D721Med (cell line): ENCODE measurements around the gene SLC7A1.

Experiments used
- DNase-seq: peaks from one replicate; pipeline ENCODE4 v3.0.0; 2011; ENCODE audit warnings: low spot score; ENCODE audit not compliant: insufficient read length
- FAIRE-seq: peaks from 2 replicates; lab custom pipeline; 2011; peaks lifted over from hg19 to GRCh38; lab: Jason Lieb, UNC
- TF ChIP-seq, protein P1 (sequence below): IDR thresholded peaks from 2 replicates; pipeline ENCODE4 v1.5.1; 2012; ENCODE audit warnings: mild to moderate bottlenecking, control low read depth; ENCODE audit not compliant: insufficient read depth; ENCODE audit errors: missing control alignments

SLC7A1 gene

DNA sequence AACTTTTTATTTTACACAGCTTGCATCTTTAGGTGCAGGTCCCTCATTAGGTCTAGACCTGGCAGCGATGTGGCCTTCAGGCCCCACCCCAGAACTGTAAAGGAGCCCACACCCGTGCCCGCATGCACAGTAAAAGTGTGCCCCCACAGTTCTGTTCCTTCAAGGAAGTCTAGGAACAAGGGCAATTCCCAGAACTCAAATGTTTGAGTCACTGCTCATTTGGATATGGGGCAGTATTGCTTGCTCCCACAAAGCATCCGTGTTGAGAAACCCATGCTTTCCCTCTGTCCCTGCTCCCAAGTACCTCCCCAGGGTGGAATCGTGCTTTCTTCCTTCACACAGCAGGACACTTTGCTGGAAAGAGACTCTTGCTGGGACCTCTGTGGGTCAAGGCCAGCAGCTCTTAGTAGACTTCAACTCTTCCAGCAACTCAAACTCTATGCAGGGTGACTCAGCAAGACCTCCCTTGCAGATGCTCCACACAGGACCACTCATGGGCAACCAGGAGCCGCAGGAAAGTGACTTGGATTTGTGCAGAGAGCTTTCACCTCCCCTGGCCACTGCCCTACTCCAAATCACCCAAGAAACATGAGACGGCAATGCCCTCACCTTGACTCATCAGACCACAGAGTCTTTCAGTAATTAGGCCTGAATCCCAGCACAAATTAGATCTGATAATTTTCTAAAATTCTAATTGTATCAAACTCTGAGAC lies 12.3 kb downstream of the SLC7A1 start:
- DNase-seq (no peak), FAIRE-seq (no peak)
- TF ChIP-seq, protein P1, sequence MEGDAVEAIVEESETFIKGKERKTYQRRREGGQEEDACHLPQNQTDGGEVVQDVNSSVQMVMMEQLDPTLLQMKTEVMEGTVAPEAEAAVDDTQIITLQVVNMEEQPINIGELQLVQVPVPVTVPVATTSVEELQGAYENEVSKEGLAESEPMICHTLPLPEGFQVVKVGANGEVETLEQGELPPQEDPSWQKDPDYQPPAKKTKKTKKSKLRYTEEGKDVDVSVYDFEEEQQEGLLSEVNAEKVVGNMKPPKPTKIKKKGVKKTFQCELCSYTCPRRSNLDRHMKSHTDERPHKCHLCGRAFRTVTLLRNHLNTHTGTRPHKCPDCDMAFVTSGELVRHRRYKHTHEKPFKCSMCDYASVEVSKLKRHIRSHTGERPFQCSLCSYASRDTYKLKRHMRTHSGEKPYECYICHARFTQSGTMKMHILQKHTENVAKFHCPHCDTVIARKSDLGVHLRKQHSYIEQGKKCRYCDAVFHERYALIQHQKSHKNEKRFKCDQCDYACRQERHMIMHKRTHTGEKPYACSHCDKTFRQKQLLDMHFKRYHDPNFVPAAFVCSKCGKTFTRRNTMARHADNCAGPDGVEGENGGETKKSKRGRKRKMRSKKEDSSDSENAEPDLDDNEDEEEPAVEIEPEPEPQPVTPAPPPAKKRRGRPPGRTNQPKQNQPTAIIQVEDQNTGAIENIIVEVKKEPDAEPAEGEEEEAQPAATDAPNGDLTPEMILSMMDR = no peak

DNA sequence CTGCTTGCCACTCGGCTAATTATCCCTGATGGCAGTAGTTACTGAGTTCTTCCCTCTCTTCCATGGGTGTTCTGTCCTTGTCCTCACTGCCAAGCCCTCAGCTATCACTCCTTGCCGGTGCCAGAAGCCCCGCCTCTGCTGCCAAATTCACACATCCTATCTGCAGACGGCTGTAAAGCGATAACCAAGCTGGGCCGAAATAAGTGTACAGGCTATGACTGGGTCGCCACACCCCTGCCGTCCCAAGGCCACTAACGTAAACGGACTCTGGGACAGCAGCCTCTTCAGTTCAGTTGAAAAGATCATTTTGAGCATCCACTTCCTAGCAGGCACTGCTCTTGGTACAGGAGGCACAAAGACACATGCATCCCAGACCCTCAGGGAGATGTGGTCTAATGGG lies 13.3 kb downstream of the SLC7A1 start:
- DNase-seq (no peak), FAIRE-seq (no peak)
- TF ChIP-seq, protein P1 = no peak

DNA sequence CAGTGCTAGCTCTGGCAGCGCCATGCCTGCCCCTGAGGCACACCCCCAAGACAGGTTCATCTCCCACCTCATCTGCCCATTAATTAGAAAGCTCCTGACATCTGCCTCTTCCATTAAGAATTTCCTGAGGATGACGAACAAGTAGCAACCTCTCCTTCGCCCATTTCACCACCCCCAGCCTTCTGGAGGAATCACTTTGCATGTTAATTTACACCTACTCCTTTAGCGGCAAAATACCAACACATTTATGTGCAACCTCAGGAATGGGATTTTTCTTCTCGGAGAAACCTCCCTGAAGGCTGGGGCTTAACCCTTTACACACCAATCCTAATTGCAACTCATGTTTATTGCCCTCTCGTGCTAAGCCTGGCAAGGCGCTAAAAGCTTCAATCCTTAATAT lies 13.8 kb downstream of the SLC7A1 start:
- DNase-seq = no peak

DNA sequence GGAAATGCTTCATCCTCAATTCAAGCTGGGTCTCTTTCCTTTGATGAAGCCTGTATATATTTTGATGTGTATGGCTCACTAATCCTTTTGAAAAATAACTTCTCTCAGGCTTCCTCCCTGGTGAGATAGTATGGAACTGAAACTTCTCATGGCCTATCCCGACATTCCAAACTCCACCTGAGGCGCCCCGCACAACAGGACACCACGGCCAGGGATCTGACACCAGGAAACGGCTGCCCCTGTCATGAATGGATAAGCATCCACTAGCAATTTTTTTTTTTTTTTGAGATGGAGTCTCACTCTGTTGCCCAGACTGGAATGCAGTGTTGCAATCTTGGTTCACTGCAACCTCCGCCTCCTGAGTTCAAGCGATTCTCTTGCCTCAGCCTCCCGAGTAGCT lies 16.4 kb downstream of the SLC7A1 start:
- no peak for FAIRE-seq

More for the DNA sequence above, 13.8 kb downstream of the SLC7A1 start:
- TF ChIP-seq, protein P1 = no peak
- no peak for FAIRE-seq

DNA sequence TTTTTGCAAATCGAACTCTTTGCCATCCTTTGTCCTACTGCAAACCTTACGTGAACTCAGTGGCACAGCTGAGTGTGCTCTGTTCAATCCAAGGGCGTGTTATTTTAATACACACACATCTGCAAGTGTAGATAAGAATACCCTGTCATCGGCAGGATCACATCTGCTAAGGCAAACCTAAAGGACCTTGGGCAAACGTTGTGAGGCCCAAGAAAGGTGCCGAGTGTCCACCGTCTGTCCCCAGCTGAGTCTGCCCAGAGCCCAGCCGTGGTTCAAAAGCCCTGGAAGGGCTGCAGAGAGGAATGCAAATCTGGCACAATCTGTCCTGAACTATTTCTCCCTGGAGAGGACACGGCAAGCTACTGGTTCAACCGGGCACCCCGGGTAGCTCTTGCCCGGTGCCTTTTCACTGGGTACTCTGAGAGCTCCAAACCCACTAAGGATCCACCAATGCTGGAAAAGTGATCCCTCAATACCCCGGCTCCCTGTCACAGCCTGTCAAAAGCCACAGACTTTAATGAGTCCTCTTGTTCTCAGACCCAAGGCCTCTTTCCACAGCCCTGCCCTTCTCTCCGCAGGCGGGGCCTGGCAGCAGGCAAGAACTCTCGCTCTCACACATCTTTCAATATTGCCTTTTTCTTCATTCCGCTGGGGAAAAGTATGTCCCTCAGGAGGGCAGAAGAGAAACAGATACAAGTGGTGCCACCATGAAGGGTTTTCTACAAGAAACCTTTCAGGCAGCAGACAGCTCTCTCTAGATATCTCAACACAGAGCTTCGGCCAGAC lies 17.0 kb downstream of the SLC7A1 start:
- FAIRE-seq = no peak
- DNase-seq = no peak
- TF ChIP-seq, protein P1 = no peak

More for the DNA sequence above, 16.4 kb downstream of the SLC7A1 start:
- TF ChIP-seq, protein P1 = no peak
- DNase-seq = no peak

DNA sequence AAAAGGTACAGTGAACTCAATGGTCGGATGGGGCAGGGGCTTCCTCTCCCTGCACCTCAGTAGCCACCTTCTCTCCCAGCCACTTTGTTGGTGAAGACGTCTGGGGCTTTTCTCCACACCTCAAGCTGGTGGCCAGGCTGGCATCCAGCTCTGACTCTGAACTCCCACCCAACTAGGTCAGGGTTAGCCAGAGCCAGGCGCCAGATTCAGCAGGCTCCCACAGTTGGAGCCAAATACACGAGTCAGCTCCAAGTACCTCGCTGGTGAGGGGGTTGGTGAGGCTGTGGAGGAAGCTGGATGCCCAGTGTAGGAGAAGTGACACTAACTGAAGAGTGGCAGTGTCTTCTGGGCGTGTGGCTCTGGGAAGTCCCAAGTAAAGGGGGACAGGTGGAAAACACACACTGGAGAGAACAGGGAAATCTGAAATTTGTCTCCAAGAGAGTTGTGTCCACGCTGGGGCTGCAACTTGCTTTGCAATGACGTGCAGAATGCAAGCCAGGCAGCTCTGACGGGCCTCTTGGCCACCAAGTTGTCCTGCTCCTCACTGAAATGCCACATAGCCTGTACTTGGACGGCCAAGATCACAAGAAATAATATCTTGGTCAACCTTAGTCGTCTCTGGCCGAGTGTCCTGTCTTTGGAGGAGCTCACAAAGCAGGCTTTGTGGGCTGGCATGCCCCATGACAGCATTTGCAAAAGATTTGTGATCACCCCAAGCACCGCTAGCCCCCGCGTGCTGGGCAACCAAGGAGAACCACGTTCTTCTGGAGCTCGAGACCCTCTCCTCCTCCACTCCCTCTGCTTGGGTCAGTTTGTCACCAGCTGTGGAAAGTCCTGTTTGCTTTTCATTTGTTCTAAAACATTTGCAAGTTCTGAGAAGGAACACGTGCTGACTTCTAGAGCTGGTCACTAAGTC lies 18.1 kb downstream of the SLC7A1 start:
- no peak for FAIRE-seq
- TF ChIP-seq, protein P1 = no peak
- no peak for DNase-seq
